Stimulated activated CD4-positive, alpha-beta T cell treated with anti-CD3 and anti-CD28 coated beads, Interleukin-4, amount 100 ng/mL, for 4 hours (primary cell): ENCODE measurements around the gene OR9G4.

Source experiments
- DNase-seq, 2 experiments: peaks; one replicate each; pipeline ENCODE4 v3.0.0-alpha.2; 2020

OR9G4 gene

GRCh38 chr11:56748597-56748996, at the start of gene OR9G4:
TSS of gene OR9G4 (minus strand) at chr11:56748697. CDS start at chr11:56743766, 4,931 bp downstream.
- no peak for DNase-seq

GRCh38 chr11:56783448-56784041, 35.0 kb upstream of the OR9G4 start:
- no peak for DNase-seq

GRCh38 chr11:56782167-56782847, 33.8 kb upstream of the OR9G4 start:
- no peak for DNase-seq

- no peak for DNase-seq
These were observed 28.3 kb upstream of the OR9G4 start for GRCh38 chr11:56776809-56777208.

- DNase-seq: no peak
These were observed 16.5 kb upstream of the OR9G4 start for GRCh38 chr11:56764976-56765375.

- DNase-seq: no peak
These were observed 3.0 kb upstream of the OR9G4 start for GRCh38 chr11:56751480-56751879.

- DNase-seq: no peak
These were observed 1.7 kb upstream of the OR9G4 start for GRCh38 chr11:56750190-56750589.

- DNase-seq: no peak
These were observed 7.6 kb downstream of the OR9G4 start for GRCh38 chr11:56740886-56741285.

- no peak for DNase-seq
These were observed 8.4 kb downstream of the OR9G4 start for GRCh38 chr11:56740107-56740506.

DNA sequence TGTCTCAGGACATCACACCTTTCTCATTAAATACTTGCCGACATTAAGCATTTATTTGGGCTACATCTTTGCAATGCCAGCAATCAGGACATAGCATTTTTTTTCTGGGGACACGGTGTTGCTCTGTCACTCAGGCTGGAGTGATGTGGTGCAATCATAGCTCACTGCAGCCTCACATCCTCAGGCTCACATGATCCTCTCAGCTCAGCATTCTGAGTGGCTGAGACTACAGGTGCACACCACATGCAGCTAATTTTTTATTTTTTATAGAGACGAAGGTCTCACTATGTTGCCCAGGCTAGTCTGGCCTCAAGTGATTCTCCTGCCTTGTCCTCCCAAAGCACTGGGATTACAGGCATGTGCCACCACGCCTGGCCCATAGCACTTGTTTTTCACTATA, 28.0 kb downstream of the OR9G4 start:
- no peak for DNase-seq

DNA sequence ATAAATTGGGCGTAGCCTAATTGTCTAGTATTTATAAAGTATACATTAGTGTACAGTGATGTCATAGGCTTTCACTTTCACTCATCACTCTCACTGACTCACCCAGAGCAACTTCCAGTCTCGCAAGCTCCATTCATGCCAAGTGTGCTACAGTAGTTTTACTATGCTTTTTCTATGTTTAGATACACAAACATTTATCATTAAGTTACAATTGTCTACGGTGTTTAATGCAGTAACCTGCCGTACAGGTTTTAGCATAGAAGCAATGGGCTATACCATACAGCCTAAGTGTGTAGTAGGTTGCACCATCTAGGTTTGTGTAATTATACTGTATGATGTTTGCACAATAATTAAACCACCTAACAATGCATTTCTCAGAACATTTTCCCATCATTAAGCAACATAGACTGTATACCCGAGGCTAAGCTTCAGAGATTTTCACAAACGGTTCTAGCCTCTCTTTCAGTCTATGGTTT, 32.1 kb downstream of the OR9G4 start:
- no peak for DNase-seq

- DNase-seq: no peak
These were observed 34.3 kb downstream of the OR9G4 start for GRCh38 chr11:56714206-56714605.

DNA sequence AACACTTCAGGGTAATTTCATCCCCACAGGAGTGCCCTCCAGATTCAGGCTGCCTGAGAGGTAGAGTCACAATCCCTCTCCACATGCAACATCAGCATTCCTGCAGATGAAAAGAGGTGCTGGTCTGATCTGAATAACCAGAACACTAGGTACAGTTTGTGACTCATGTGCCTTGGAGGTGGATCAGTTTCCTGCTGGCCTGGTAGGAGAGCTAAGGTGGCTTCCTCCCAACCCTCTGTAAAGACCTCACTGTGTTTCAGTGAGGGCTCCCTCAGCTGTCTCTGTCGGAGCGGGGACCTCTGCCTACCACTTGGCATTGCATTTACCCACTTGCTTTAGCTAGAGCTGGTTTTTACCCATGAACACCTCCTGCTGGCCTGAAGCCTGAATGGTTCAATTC, 42.0 kb downstream of the OR9G4 start:
- DNase-seq: no peak

DNA sequence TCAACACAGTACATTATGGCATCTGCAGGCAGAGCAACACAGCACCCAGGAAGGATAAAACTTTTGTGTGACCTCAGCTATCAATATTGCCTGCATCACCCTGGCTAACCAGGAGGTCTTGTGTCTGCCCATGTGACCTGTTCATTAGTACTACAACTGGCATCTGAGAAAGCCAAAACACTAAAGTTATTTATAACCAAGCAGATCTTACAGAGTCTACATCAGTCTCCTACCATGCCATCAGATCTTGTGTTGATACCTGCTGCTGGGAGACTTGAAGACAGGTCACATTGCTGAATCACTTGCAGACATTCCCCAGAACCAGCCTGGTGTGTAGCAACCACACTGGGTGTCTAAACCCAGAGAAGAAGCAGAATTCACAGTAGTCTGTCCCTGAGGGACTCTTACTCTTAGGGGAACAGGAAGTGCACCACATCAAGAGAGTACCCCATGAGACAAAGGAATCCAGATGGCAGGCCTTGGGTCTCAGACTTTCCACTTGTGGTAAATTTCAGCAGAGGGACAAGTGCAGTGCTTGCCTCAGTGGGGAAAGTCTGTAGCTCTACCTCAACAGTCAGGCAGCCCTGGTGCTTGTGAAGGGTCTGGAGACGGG, 42.6 kb downstream of the OR9G4 start:
- no peak for DNase-seq

DNA sequence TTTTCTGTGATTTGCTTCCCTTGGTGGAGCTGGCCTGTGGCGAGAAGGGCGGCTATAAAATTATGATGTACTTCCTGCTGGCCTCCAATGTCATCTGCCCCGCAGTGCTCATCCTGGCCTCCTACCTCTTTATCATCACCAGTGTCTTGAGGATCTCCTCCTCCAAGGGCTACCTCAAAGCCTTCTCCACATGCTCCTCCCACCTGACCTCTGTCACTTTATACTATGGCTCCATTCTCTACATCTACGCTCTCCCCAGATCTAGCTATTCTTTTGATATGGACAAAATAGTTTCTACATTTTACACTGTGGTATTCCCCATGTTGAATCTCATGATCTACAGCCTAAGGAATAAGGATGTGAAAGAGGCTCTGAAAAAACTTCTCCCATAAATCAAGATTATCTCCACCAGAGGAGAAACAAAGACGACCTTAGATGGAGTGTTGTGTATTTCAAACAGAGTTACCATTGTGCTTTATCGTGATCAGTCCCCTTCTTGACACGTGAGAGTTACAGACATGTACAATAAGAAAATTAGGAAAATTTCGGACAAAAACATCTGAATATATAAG, 47.5 kb downstream of the OR9G4 start:
- no peak for DNase-seq

- no peak for DNase-seq
These were observed 48.1 kb downstream of the OR9G4 start for GRCh38 chr11:56700242-56700913.

GRCh38 chr11:56698795-56699194, 49.7 kb downstream of the OR9G4 start, which contains the start of gene OR9G1:
TSS of gene OR9G1 (plus strand) at chr11:56699095. CDS start at chr11:56700388, 1,293 bp downstream.
- DNase-seq: no peak

GRCh38 chr11:56693428-56693827, 55.1 kb downstream of the OR9G4 start:
- no peak for DNase-seq
